RPMI7951 (cell line): ENCODE measurements around the gene TBX4. TPM values are rescaled to one million over a fixed set of nuclear protein-coding genes. Genes with fewer than 3 reads are reported as not detected.
"Not testable (repeated sequence)": the region's sequence is repeated elsewhere in the genome, so short reads cannot be mapped to it uniquely, and the experiment has no call there.

Experiments used
- DNase-seq: peaks from one replicate; pipeline ENCODE4 v3.0.0-alpha.2; 2012; ENCODE audit warnings: low read depth
- total RNA-seq: library from RNA; depleted of rRNA; stranded (reverse); fragments of >200 nt; shearing (Covaris generic); gene quantifications from 2 replicates; pipeline ENCODE4 v1.2.3, GENCODE V29; 2014; rRNA removed

TBX4 gene
- total RNA-seq, 1 experiment from 2014 or later = not detected

DNA sequence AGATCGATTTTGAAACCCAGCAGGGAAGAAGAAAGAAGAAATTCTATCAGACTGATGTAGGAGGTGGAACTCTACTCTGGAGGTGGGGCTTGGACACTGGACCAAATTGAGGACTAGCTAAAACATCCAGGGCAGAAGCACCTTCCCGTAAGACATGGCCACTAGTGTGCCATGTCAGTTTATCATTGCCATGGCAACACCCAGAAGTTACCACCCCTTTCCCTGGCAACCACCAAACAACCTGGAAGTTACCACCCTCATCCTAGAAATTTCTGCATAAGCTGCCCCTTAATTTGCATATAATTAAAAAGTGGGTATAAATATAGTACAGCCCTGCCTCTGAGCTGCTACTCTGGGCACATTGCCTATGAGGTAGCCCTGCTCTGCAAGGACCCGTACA, 72.1 kb downstream of the TBX4 start:
- DNase-seq = peak; percentile 2

DNA sequence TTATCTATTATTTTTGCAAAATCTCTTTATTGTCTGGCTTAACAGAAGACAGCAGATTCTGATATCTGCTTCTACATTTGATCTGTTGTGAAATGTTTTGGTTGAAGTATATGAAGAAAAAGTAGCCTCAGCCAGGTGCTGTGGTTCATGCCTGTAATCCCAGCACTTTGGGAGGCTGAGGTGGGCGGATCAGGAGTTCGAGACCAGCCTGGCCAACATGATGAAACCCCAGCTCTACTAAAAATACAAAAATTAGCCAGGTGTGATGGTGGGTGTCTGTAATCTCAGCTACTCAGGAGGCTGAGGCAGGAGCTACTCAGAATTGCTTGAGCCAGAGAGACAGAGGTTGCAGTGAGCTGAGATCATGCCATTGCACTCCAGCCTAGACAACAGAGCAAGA, 75.2 kb downstream of the TBX4 start:
- not testable (repeated sequence) for DNase-seq

DNA sequence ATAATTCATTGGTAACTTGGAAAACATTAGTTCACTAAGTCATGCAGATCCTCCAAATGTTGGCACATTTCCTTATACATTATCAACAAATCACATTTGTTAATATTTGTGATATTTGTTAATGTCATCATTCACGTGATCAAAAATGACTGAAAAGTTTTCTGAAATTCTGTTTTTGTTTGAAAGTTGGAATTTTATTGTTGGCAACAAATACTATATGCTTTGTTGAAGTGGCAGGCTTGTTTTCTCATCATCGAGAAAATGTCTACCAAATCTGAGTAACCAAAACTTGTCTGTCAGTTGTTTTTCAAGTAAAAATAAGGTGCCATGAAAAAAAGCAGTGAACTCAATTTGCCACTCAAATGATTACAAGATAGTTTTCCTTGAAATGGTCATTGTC, 75.9 kb downstream of the TBX4 start:
- DNase-seq = no peak

DNA sequence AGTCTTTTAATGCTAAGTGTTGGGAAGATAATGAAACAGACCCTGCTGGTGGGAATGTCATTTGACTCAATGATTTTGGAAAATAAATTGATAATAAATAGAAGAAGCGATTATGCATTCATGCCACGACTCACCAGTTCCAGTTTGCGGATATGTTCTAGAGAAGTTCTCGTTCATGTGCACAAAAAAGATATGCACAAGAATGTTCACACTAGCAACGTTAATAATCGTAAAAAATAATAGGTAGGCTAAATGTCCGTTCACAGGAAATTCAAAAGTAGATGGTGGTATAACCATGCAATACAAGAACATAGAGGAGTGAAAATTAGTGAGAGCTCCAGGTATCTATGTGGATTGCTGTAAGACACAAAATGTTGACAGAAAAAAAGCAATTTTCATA, 79.0 kb downstream of the TBX4 start:
- no peak for DNase-seq

DNA sequence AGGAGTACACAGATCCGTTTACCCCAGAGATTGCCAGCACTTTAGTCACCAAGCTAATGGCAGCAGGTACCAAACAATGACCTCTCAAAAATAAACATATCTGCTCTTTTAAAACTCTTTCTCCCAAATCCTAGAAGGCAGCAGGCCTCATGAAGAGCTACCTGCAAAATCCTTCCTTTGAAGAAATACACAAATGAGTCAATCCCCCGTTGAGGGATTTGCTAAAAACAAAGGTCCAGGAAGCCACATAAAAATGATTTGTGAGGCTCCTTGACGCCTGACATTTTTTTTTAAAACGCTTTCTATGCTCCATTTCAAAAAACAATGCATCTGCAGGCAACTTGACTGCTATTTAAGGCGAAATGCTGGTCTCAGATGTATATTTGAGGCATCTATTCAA, 80.6 kb downstream of the TBX4 start:
- no peak for DNase-seq

DNA sequence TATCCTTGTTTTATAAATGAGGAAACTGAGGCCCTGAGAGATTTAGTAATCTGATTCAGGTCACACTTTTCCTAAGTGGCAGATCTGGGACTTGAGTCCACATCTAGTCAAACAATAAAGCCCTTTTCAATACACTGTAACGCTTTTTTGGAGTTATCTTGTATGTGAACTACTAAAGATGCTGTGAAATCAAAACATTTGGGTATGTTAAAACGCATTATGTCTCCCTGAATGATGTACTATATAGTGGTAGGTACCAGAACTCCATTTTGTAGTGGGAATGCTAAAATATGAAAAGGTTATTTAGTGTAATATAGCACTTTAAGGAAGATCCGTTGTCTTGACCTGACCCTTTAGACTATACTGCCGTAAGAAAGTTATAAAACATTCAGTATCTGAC, 81.6 kb downstream of the TBX4 start:
- no peak for DNase-seq

DNA sequence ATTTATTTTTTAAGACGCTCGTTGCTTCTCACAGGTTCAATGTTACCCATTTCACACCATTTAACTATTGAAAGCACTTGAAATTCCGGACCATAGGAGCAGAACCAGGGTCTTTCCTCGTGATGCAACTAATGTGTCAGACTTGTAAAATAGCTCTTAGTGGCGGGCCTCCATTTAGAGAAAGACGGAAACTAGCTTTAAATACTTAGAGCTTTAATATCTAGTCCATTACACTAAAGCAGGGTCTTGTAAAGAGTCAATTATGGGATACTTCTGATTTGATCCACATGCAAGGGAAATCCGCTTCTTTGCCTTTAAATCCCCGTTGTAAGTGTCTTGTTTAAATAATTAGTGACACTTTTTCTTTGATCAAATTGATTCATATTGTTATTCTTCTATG, 82.2 kb downstream of the TBX4 start:
- no peak for DNase-seq

Other genes with a start within 250 kb of the TBX4 start
- gene TBX2, start 52.6 kb upstream of the TBX4 start, total RNA-seq = 20.9 and 24.9 TPM in 2 replicates
- not detected in 2 replicates for gene NACA2, start 138.8 kb downstream of the TBX4 start, total RNA-seq